ENCODE measurements around the gene CCDC15. TPM values are rescaled to one million over a fixed set of nuclear protein-coding genes. Genes with fewer than 3 reads are reported as not detected.

Gene CCDC15
- total RNA-seq, 1 donor from 2014 or later: 3.3 TPM

GRCh38 chr11:125079151-125079877, 125.3 kb downstream of the CCDC15 start:
- TF ChIP-seq CTCF (conservative IDR thresholded peaks at IDR 0.05; ENCODE audit: low read depth, low read length): no peak

GRCh38 chr11:125079878-125080530, 126.0 kb downstream of the CCDC15 start:
- TF ChIP-seq CTCF (conservative IDR thresholded peaks at IDR 0.05; ENCODE audit: low read depth, low read length): no peak
- DNase-seq (ENCODE audit: low read depth): no peak
- no peak overlapping the region for H3K4me3 ChIP-seq (ENCODE audit: low read depth, low read length)

More at GRCh38 chr11:125079151-125079877, 125.3 kb downstream of the CCDC15 start:
- DNase-seq (ENCODE audit: low read depth): no peak
- H3K4me3 ChIP-seq (ENCODE audit: low read depth, low read length): no peak overlapping the region

- no peak for DNase-seq (ENCODE audit: low read depth)
- TF ChIP-seq CTCF (conservative IDR thresholded peaks at IDR 0.05; ENCODE audit: low read depth, low read length): no peak
- no peak overlapping the region for H3K4me3 ChIP-seq (ENCODE audit: low read depth, low read length)
These were observed 126.5 kb downstream of the CCDC15 start for GRCh38 chr11:125080531-125080911.

- H3K4me3 ChIP-seq (ENCODE audit: low read depth, low read length): no peak overlapping the region
- DNase-seq (ENCODE audit: low read depth): no peak
- no peak for TF ChIP-seq CTCF (conservative IDR thresholded peaks at IDR 0.05; ENCODE audit: low read depth, low read length)
These were observed 127.2 kb downstream of the CCDC15 start for GRCh38 chr11:125081098-125081798.

GRCh38 chr11:125082040-125082439, 128.0 kb downstream of the CCDC15 start:
- DNase-seq (ENCODE audit: low read depth): no peak
- no peak overlapping the region for H3K4me3 ChIP-seq (ENCODE audit: low read depth, low read length)
- TF ChIP-seq CTCF (conservative IDR thresholded peaks at IDR 0.05; ENCODE audit: low read depth, low read length): no peak

- no peak for DNase-seq (ENCODE audit: low read depth)
These were observed 128.8 kb downstream of the CCDC15 start for GRCh38 chr11:125082611-125083311.

More at GRCh38 chr11:125082611-125083311, 128.8 kb downstream of the CCDC15 start:
- no peak for TF ChIP-seq CTCF (conservative IDR thresholded peaks at IDR 0.05; ENCODE audit: low read depth, low read length)
- no peak overlapping the region for H3K4me3 ChIP-seq (ENCODE audit: low read depth, low read length)

Data from epithelial cell of proximal tubule (primary cell).